Tibial nerve (tissue), 4 donors: ENCODE measurements around the gene SIDT1.

ENCODE experiments used
- CTCF ChIP-seq, 5 experiments: fragments of 200-600 bp in 3 of 5; fragments of 450-650 bp in 2 of 5; sonication (generic) in 3 of 5; IDR thresholded peaks; one replicate each; pipeline ENCODE4 v1.5.1; 2016 to 2019; ENCODE audit warnings: antibody characterized with exemption in 5 of 5, mild to moderate bottlenecking in 3 of 5, moderate library complexity in 2 of 5
- EP300 ChIP-seq, 2 donors: sonication (generic); formaldehyde crosslinking; IDR thresholded peaks; one replicate each; pipeline ENCODE4 v1.6.1; 2017; ENCODE audit warnings: antibody characterized with exemption in 2 of 2, mild to moderate bottlenecking in 1 of 2
- POLR2A ChIP-seq, 2 donors: fragments of 450-650 bp; IDR thresholded peaks; one replicate each; pipeline ENCODE4 v1.6.1; 2017; ENCODE audit warnings: antibody characterized with exemption in 2 of 2, mild to moderate bottlenecking in 2 of 2, moderate library complexity in 2 of 2

GRCh38 chr3:113546414-113546893, 14.1 kb downstream of the SIDT1 start:
- TF ChIP-seq CTCF (IDR thresholded peaks at IDR 0.05) (no peak), POLR2A (IDR thresholded peaks at IDR 0.05) (no peak), EP300 (IDR thresholded peaks at IDR 0.05) (no peak)
